Measurements from ENCODE around the gene MYL6B.
"Not testable (repeated sequence)": the region's sequence is repeated elsewhere in the genome, so short reads cannot be mapped to it uniquely, and the experiment has no call there.

DNA sequence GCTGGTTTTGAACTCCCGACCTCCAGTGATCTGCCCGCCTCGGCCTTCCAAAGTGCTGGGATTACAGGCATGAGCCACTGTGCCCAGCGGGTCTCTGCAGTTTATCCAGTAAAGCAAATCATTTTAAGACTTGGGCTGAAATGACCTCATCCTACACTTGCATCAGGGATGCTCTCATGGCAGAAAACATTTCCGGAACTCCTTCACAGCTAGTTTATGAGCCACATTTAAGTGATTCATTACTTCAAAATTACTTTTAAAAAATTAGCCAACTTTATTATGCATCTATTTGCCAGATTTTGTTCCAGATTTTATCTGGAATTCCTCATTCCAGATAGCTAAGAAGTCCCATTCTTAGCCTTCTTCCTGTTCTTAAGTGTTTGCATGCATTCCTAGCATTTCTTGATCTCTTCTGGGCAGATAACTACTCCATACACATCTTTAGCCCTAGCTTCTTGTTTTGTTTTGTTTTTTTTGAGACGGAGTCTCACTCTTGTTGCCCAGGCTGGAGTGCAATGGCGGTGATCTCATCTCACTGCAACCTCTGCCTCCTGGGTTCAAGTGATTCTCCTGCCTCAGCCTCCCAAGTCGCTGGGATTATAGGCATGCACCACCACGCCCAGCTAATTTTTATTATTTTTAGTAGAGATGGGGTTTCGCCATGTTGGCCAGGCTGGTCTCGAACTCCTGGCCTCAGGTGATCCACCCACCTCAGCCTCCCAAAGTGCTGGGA, 44.6 kb downstream of the MYL6B start:
- TF ChIP-seq, protein P1, sequence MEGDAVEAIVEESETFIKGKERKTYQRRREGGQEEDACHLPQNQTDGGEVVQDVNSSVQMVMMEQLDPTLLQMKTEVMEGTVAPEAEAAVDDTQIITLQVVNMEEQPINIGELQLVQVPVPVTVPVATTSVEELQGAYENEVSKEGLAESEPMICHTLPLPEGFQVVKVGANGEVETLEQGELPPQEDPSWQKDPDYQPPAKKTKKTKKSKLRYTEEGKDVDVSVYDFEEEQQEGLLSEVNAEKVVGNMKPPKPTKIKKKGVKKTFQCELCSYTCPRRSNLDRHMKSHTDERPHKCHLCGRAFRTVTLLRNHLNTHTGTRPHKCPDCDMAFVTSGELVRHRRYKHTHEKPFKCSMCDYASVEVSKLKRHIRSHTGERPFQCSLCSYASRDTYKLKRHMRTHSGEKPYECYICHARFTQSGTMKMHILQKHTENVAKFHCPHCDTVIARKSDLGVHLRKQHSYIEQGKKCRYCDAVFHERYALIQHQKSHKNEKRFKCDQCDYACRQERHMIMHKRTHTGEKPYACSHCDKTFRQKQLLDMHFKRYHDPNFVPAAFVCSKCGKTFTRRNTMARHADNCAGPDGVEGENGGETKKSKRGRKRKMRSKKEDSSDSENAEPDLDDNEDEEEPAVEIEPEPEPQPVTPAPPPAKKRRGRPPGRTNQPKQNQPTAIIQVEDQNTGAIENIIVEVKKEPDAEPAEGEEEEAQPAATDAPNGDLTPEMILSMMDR (conservative IDR thresholded peaks at IDR 0.05), result not testable (repeated sequence)
- not testable (repeated sequence) for TF ChIP-seq ZFX (IDR thresholded peaks at IDR 0.05)
